CD4-positive, alpha-beta memory T cell (primary cell): Measurements from ENCODE around the gene ARID1B. TPM values are rescaled to one million over a fixed set of nuclear protein-coding genes. Genes with fewer than 3 reads are reported as not detected.

Source experiments
- CTCF ChIA-PET: fragments of 350-600 bp; sonication (Branson Sonifier 250); formaldehyde crosslinking; loops from one replicate; lab custom pipeline; 2021; ENCODE audit warnings: inconsistent platforms; ENCODE audit not compliant: partially characterized antibody; lab: Charles Lee
- POLR2A ChIA-PET: fragments of 350-600 bp; sonication (Branson Sonifier 250); formaldehyde crosslinking; loops from one replicate; lab custom pipeline; 2021; ENCODE audit not compliant: partially characterized antibody; lab: Charles Lee
- DNase-seq, 5 donors: peaks; one replicate each; pipeline versions ENCODE4 v3.0.0 to v3.0.0-alpha.2; 2020 to 2022; ENCODE audit warnings: mixed read lengths in 1 of 5
- H3K27ac ChIP-seq: one replicate; pipeline ENCODE4 v1.7.0; 2013; ENCODE audit warnings: low read depth, low read length
- H3K27me3 ChIP-seq: 2 replicates; pipeline ENCODE4 v1.7.0; 2013; ENCODE audit warnings: mild to moderate bottlenecking, low read length, moderate library complexity; ENCODE audit not compliant: insufficient read depth
- H3K36me3 ChIP-seq: 2 replicates; pipeline ENCODE4 v1.7.0; 2013; ENCODE audit warnings: mild to moderate bottlenecking, low read length, moderate library complexity; ENCODE audit not compliant: insufficient read depth
- H3K4me1 ChIP-seq: 2 replicates; pipeline ENCODE4 v1.7.0; 2013; ENCODE audit warnings: mild to moderate bottlenecking, low read length, moderate library complexity; ENCODE audit not compliant: insufficient read depth
- H3K4me3 ChIP-seq, 2 donors: one replicate each; pipeline ENCODE4 v1.7.0; 2013; ENCODE audit warnings: low read length in 2 of 2, mild to moderate bottlenecking in 1 of 2
- H3K9me3 ChIP-seq, 2 donors: one replicate each; pipeline ENCODE4 v1.7.0; 2013; ENCODE audit warnings: low read length in 2 of 2, control low read depth in 1 of 2; ENCODE audit not compliant: control insufficient read depth in 1 of 2
- H3K27ac Mint-ChIP-seq, 7 donors: one replicate each; pipeline ENCODE4 v1.8.0; 2020 to 2021; ENCODE audit warnings: mixed read lengths in 7 of 7, mild to moderate bottlenecking in 6 of 7, inconsistent platforms in 3 of 7, moderate library complexity in 3 of 7
- H3K27me3 Mint-ChIP-seq, 2 donors: one replicate each; pipeline ENCODE4 v1.8.0; 2020 to 2021; ENCODE audit warnings: mixed read lengths in 2 of 2
- H3K36me3 Mint-ChIP-seq, 2 donors: one replicate each; pipeline ENCODE4 v1.8.0; 2020 to 2021; ENCODE audit warnings: mixed read lengths in 2 of 2, inconsistent platforms in 1 of 2, mild to moderate bottlenecking in 1 of 2
- H3K4me1 Mint-ChIP-seq, 4 donors: one replicate each; pipeline ENCODE4 v1.8.0; 2020 to 2021; ENCODE audit warnings: mixed read lengths in 4 of 4, mild to moderate bottlenecking in 1 of 4
- H3K4me3 Mint-ChIP-seq, 8 donors: one replicate each; pipeline ENCODE4 v1.8.0; 2020 to 2021; ENCODE audit warnings: mixed read lengths in 8 of 8, mild to moderate bottlenecking in 7 of 8, moderate library complexity in 6 of 8, inconsistent platforms in 3 of 8
- H3K9me3 Mint-ChIP-seq, 8 donors: one replicate each; pipeline ENCODE4 v1.8.0; 2020 to 2021; ENCODE audit warnings: mixed read lengths in 8 of 8, mild to moderate bottlenecking in 5 of 8, inconsistent platforms in 3 of 8, moderate library complexity in 1 of 8
- intact Hi-C: fragments of 100-400 bp; cut with micrococcal nuclease; formaldehyde crosslinking; loops from one replicate; pipeline ENCODE4 v1.15.1; 2023
- polyA plus RNA-seq, 2 donors: library from polyadenylated mRNA; unstranded; fragments of 300-500 nt; fragmentation: Illumina TruSeq; gene quantifications; one replicate each; pipeline ENCODE4 v1.2.3, GENCODE V29; 2021
- total RNA-seq, 2 experiments: library from RNA; stranded (reverse); gene quantifications; one replicate each; pipeline ENCODE4 v1.2.3, GENCODE V29; 2021

Gene ARID1B
- total and polyA plus RNA-seq, 4 experiments from 2014 or later = 5.4 to 131 (median 72.4) TPM

- no peaks in the 10 kb centered on the region for H3K36me3 ChIP-seq
- Mint-ChIP-seq H3K4me3 (no peak overlapping the region), H3K27me3 (no peaks in the 10 kb centered on the region), H3K9me3 (peaks cover 0 to 2% (median 0%) of the 10 kb centered on the region in 8 donors), H3K4me1 (peaks cover 9 to 20% (median 11%) of the 10 kb centered on the region in 4 donors), H3K36me3 (peaks cover 0 to 5% of the 10 kb centered on the region in 2 donors), H3K27ac (peak overlapping the region in 2 of 7 donors; percentile 15 to 48)
- no peak overlapping the region for H3K4me3 ChIP-seq
- no peak for DNase-seq
- H3K4me1 ChIP-seq = no peaks in the 10 kb centered on the region
- CTCF ChIA-PET = interaction anchor here (1.8 to 2.1 kb wide), 2 partner anchors 7 to 11 kb away, joined by 7 to 12 read pairs; no protein-coding TSS in a partner anchor
- H3K27me3 ChIP-seq = no peaks in the 10 kb centered on the region
- intact Hi-C loops = no loop called here
- POLR2A ChIA-PET = interaction anchor here (0.6 to 1.5 kb wide), 2 partner anchors 25 to 427 kb away, joined by 3 read pairs; no protein-coding TSS in a partner anchor
- H3K9me3 ChIP-seq = no peaks in the 10 kb centered on the region
- H3K27ac ChIP-seq = no peak overlapping the region
These were observed 270.1 kb downstream of the ARID1B start for GRCh38 chr6:157047328-157047727.

GRCh38 chr6:157047951-157048350 lies 270.8 kb downstream of the ARID1B start:
- H3K9me3 ChIP-seq = no peaks in the 10 kb centered on the region
- no peak for DNase-seq
- Mint-ChIP-seq H3K9me3 (peaks cover 0 to 2% (median 0%) of the 10 kb centered on the region in 8 donors), H3K36me3 (peaks cover 0 to 5% of the 10 kb centered on the region in 2 donors), H3K27ac (no peak overlapping the region), H3K4me3 (no peak overlapping the region), H3K4me1 (peaks cover 9 to 24% (median 11%) of the 10 kb centered on the region in 4 donors), H3K27me3 (no peaks in the 10 kb centered on the region)
- H3K4me1 ChIP-seq = no peaks in the 10 kb centered on the region
- intact Hi-C loops = no loop called here
- H3K36me3 ChIP-seq = no peaks in the 10 kb centered on the region
- ChIA-PET CTCF (no interaction called here), POLR2A (interaction anchor here (1.5 kb wide), 1 partner anchor 26 kb away, joined by 3 read pairs; no protein-coding TSS in a partner anchor)
- no peak overlapping the region for H3K27ac ChIP-seq
- H3K27me3 ChIP-seq = no peaks in the 10 kb centered on the region
- no peak overlapping the region for H3K4me3 ChIP-seq

- CTCF ChIA-PET = no interaction called here
- Mint-ChIP-seq H3K36me3 (peaks cover 0 to 3% of the 10 kb centered on the region in 2 donors), H3K9me3 (no peaks in the 10 kb centered on the region), H3K4me1 (peaks cover 10 to 34% (median 15%) of the 10 kb centered on the region in 4 donors), H3K27ac (peak overlapping the region in 4 of 7 donors; percentile 13 to 85 (median 40)), H3K4me3 (no peak overlapping the region), H3K27me3 (no peaks in the 10 kb centered on the region)
- no peak overlapping the region for H3K27ac ChIP-seq
- H3K27me3 ChIP-seq = no peaks in the 10 kb centered on the region
- no peak for DNase-seq
- POLR2A ChIA-PET = no interaction called here
- peaks cover 3% of the 10 kb centered on the region for H3K4me1 ChIP-seq
- intact Hi-C loops = no loop called here
- no peaks in the 10 kb centered on the region for H3K9me3 ChIP-seq
- no peak overlapping the region for H3K4me3 ChIP-seq
- no peaks in the 10 kb centered on the region for H3K36me3 ChIP-seq
These were observed 272.0 kb downstream of the ARID1B start for GRCh38 chr6:157049133-157049532.

- Histone ChIP-seq H3K4me1 (peaks cover 19% of the 10 kb centered on the region), H3K9me3 (no peaks in the 10 kb centered on the region), H3K27ac (no peak overlapping the region), H3K36me3 (no peaks in the 10 kb centered on the region), H3K4me3 (no peak overlapping the region), H3K27me3 (no peaks in the 10 kb centered on the region)
- Mint-ChIP-seq H3K4me3 (no peak overlapping the region), H3K27ac (peak overlapping the region in 4 of 7 donors; percentile 1 to 49 (median 34)), H3K36me3 (peaks cover 0 to 3% of the 10 kb centered on the region in 2 donors), H3K4me1 (peaks cover 26 to 49% (median 27%) of the 10 kb centered on the region in 4 donors), H3K9me3 (peaks cover 0 to 3% (median 0%) of the 10 kb centered on the region in 8 donors), H3K27me3 (no peaks in the 10 kb centered on the region)
- CTCF ChIA-PET = no interaction called here
- POLR2A ChIA-PET = no interaction called here
- intact Hi-C loops = no loop called here
- no peak for DNase-seq
These were observed 273.5 kb downstream of the ARID1B start for GRCh38 chr6:157050537-157051265.

- no peaks in the 10 kb centered on the region for H3K27me3 Mint-ChIP-seq
- no peaks in the 10 kb centered on the region for H3K9me3 ChIP-seq
- H3K9me3 Mint-ChIP-seq = peaks cover 0 to 3% (median 0%) of the 10 kb centered on the region in 8 donors
- DNase-seq = peak; percentile 71 to 81 (median 75)
- H3K36me3 Mint-ChIP-seq = peaks cover 0 to 3% of the 10 kb centered on the region in 2 donors
- intact Hi-C loops = loop anchor here (1.0 kb wide), 1 partner anchor 33 kb away; no protein-coding TSS in a partner anchor
- no peaks in the 10 kb centered on the region for H3K36me3 ChIP-seq
- POLR2A ChIA-PET = interaction anchor here (0.7 to 1.9 kb wide), 9 partner anchors 9 to 220 kb away, joined by 3 to 7 read pairs (median 4); no protein-coding TSS in a partner anchor
- peak overlapping the region; percentile 54 for H3K27ac ChIP-seq
- H3K4me1 Mint-ChIP-seq = peaks cover 36 to 58% (median 40%) of the 10 kb centered on the region in 4 donors
- peaks cover 34% of the 10 kb centered on the region for H3K4me1 ChIP-seq
- no peak overlapping the region for H3K4me3 ChIP-seq
- H3K27ac Mint-ChIP-seq = peak overlapping the region; percentile 85 to 95 (median 91)
- H3K4me3 Mint-ChIP-seq = peak overlapping the region; percentile 6 to 80 (median 56)
- no peaks in the 10 kb centered on the region for H3K27me3 ChIP-seq
- CTCF ChIA-PET = interaction anchor here (1.1 to 1.2 kb wide), 3 partner anchors 8 to 44 kb away, joined by 3 to 7 read pairs (median 4); no protein-coding TSS in a partner anchor
These were observed 277.4 kb downstream of the ARID1B start for GRCh38 chr6:157054531-157054979.

- Histone ChIP-seq H3K27ac (peak overlapping the region; percentile 54), H3K9me3 (no peaks in the 10 kb centered on the region), H3K36me3 (no peaks in the 10 kb centered on the region), H3K4me3 (no peak overlapping the region), H3K4me1 (peaks cover 40% of the 10 kb centered on the region), H3K27me3 (no peaks in the 10 kb centered on the region)
- Mint-ChIP-seq H3K27me3 (no peaks in the 10 kb centered on the region), H3K4me3 (peak overlapping the region in 6 of 8 donors; percentile 1 to 80 (median 36)), H3K27ac (peak overlapping the region; percentile 42 to 95 (median 91)), H3K36me3 (peaks cover 0 to 3% of the 10 kb centered on the region in 2 donors), H3K4me1 (peaks cover 35 to 59% (median 44%) of the 10 kb centered on the region in 4 donors), H3K9me3 (peaks cover 0 to 3% (median 0%) of the 10 kb centered on the region in 8 donors)
- intact Hi-C loops = no loop called here
- CTCF ChIA-PET = interaction anchor here (1.0 kb wide), 1 partner anchor 10 kb away, joined by 6 read pairs; no protein-coding TSS in a partner anchor
- POLR2A ChIA-PET = interaction anchor here (1.4 to 1.9 kb wide), 2 partner anchors 26 to 35 kb away, joined by 5 to 7 read pairs; no protein-coding TSS in a partner anchor
- no peak for DNase-seq
These were observed 278.7 kb downstream of the ARID1B start for GRCh38 chr6:157055863-157056262.
